Central memory CD8-positive, alpha-beta T cell (primary cell): ENCODE data around the gene CLCA1.
"Not testable (repeated sequence)": the region's sequence is repeated elsewhere in the genome, so short reads cannot be mapped to it uniquely, and the experiment has no call there.

Experiments used
- ATAC-seq: fragments of 150-1000 bp; cut with Tn5 transposase; replicated peaks from 2 replicates; pipeline ENCODE4 v1.10.0; 2022; ENCODE audit warnings: mild to moderate bottlenecking, moderate FRiP score, moderate number of reproducible peaks; ENCODE audit not compliant: poor library complexity, severe bottlenecking; ENCODE audit errors: extremely low read depth
- DNase-seq, 2 donors: peaks; one replicate each; pipeline ENCODE4 v3.0.0; 2021; ENCODE audit warnings: low spot score in 2 of 2
- H3K27ac Mint-ChIP-seq: one replicate; pipeline ENCODE4 v1.8.0; 2022; ENCODE audit warnings: low read depth, mild to moderate bottlenecking, moderate library complexity, mixed read lengths
- H3K27me3 Mint-ChIP-seq: one replicate; pipeline ENCODE4 v1.8.0; 2022; ENCODE audit warnings: mixed read lengths
- H3K36me3 Mint-ChIP-seq: one replicate; pipeline ENCODE4 v1.8.0; 2022; ENCODE audit warnings: mild to moderate bottlenecking, moderate library complexity, mixed read lengths; ENCODE audit not compliant: insufficient read depth
- H3K4me1 Mint-ChIP-seq: one replicate; pipeline ENCODE4 v1.8.0; 2022; ENCODE audit warnings: mixed read lengths
- H3K4me3 Mint-ChIP-seq: one replicate; pipeline ENCODE4 v1.8.0; 2022; ENCODE audit warnings: mild to moderate bottlenecking, moderate library complexity, mixed read lengths
- H3K9me3 Mint-ChIP-seq: one replicate; pipeline ENCODE4 v1.8.0; 2022; ENCODE audit warnings: mixed read lengths

The CLCA1 gene

DNA sequence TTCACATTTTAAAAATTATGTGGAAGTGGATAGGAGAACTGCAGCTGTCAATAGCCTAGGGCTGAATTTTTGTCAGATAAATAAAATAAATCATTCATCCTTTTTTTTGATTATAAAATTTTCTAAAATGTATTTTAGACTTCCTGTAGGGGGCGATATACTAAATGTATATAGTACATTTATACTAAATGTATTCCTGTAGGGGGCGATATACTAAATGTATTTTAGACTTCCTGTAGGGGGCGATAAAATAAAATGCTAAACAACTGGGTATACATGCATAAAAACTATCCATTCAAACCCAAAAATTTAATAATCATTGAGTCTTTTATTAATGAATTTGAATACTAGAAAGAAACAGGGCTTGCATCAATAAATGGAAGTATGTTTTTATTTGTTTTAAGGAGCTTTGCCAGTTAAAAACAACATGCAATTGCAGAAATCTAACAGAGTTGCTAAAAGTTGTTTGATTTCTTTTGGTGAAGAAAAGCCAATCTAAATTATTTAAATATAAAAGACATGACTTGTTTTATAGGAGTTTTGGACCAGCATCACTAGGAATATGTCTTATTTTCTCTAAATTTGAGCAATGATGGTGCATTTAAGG lies 31.4 kb downstream of the CLCA1 start:
- H3K4me3 Mint-ChIP-seq: no peak overlapping the region
- H3K9me3 Mint-ChIP-seq: no peaks in the 10 kb centered on the region
- H3K27ac Mint-ChIP-seq: no peak overlapping the region
- ATAC-seq: peak; percentile 37
- peaks cover 1% of the 10 kb centered on the region for H3K36me3 Mint-ChIP-seq
- H3K4me1 Mint-ChIP-seq: peaks cover 7% of the 10 kb centered on the region
- peaks cover 40% of the 10 kb centered on the region for H3K27me3 Mint-ChIP-seq
- DNase-seq: no peak

- Mint-ChIP-seq H3K36me3 (peaks cover 1% of the 10 kb centered on the region), H3K27me3 (peaks cover 36% of the 10 kb centered on the region), H3K9me3 (no peaks in the 10 kb centered on the region), H3K27ac (no peak overlapping the region), H3K4me1 (peaks cover 7% of the 10 kb centered on the region), H3K4me3 (no peak overlapping the region)
- ATAC-seq (no peak), DNase-seq (no peak)
These were observed 32.0 kb downstream of the CLCA1 start for GRCh38 chr1:86500714-86501113.

DNA sequence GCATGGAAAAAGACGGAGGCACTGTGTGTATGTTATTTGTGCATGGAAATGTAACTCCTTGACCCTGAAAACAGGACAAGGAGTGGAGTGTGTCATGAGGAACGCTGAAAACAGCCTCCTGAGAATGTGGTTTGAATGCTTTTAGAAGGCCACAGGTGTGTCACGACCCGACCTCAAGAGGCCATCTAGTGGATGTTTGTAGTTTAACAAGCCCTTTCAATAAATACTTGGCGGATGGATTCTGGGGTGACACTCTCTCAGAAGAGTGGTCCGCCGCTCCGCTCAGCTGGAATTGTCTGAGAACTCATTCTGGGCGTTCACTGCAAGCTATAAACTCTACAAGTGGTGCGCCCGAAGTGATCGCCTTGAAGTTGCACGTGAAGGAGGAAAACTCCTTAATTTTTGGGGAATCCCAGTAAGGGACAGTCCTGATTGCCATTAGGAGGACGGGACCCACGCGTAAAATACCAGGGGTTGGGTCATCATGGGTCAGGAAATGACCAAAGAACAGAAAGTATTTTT lies 33.5 kb downstream of the CLCA1 start:
- Mint-ChIP-seq H3K4me3 (peak overlapping the region; percentile 74), H3K27me3 (peaks cover 24% of the 10 kb centered on the region)
- ATAC-seq: peak; percentile 60
- not testable (repeated sequence) for DNase-seq, H3K36me3 Mint-ChIP-seq, H3K4me1 Mint-ChIP-seq, H3K9me3 Mint-ChIP-seq, H3K27ac Mint-ChIP-seq

DNA sequence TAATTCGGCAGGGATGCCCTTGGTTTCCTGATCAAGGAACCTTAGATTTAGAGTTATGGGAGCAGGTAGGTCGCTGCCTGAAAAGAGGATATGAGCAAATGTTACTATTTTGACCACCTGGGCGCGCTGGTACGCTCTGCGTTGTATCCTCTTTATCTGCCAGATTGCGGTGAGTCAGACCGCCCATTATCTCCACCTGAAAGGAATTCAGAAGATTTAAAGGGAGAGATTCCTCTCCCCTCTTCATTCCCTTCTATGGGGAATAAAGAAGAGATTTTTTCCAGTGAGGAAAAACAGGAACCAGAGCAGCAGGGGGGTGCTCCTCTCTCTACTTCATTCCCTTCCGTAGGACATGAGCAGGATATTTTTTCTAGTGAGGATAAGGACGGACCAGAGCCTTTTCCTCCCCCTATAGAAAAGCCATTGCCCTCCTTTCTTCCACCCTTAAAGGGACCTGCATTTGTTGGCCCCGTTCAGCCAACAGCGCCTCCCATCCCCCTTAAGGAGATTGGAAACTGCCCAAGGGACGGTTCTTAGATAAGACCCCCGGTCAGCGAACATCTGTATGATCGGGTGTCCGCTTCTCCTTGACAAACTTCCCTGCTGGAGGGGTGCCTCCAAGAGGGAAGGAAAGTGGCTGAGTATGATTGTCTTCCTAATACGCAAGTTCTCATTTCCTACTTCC lies 34.1 kb downstream of the CLCA1 start:
- ATAC-seq (no peak), DNase-seq (no peak)
- Mint-ChIP-seq H3K4me3 (peak overlapping the region; percentile 74), H3K27ac (no peak overlapping the region), H3K27me3 (peaks cover 26% of the 10 kb centered on the region), H3K9me3 (no peaks in the 10 kb centered on the region), H3K4me1 (peaks cover 7% of the 10 kb centered on the region), H3K36me3 (no peaks in the 10 kb centered on the region)

DNA sequence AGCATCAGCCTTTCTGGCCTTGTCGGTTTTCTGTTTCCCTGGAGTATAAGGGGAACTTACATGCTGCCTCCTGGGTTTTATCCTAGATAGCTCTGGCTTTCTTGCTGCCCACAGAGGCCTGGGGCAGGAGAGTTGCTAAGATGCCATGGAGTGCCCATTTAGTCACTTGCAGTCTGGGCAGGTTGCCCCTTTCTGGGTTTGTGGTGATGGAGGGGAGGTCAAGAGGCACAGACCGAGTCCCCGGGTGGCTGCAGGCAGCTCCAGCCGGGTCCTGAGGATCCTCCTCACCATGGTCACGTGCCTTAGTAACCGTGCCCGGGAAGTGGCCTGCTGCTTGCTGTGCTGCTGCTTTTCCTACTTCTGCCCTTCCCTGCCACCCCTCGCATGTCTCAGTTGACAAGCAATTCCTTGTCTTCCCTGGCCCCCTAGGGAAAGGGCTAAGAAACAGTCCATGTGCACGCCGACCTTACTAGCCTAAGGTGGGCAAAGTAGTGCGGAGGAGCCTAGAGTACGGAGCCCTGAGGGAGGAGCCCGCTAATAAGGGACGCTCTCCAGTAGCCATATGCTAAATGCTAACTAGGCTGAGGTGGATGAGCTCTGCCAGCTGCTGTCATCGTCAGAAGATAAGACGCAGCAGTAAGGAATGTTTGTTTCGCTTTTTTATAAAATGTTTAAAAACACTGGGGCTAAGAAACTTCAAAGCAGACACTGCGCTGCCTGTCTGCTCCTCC lies 34.8 kb downstream of the CLCA1 start:
- Mint-ChIP-seq H3K27me3 (peaks cover 26% of the 10 kb centered on the region), H3K27ac (no peak overlapping the region), H3K9me3 (no peaks in the 10 kb centered on the region), H3K36me3 (no peaks in the 10 kb centered on the region), H3K4me1 (peaks cover 7% of the 10 kb centered on the region), H3K4me3 (no peak overlapping the region)
- ATAC-seq (no peak), DNase-seq (no peak)

DNA sequence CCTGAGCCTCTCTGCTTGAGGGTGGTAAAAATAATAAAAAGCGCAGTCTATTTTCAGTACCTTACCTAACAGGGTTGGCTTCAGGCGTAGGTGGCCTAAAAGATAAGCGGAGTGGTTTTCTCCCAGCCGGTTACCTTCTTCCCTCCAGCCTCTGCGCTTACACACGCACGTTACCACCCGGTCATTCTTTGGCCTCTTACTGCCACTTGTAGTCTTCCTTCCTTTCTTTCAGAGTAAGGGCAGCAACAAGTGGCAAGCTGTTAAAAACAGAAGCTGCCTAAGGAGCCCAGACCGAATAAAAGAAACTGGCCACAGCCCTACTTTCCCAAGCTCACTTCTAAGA lies 35.4 kb downstream of the CLCA1 start:
- no peak for ATAC-seq
- no peak overlapping the region for H3K27ac Mint-ChIP-seq
- peaks cover 26% of the 10 kb centered on the region for H3K27me3 Mint-ChIP-seq

DNA sequence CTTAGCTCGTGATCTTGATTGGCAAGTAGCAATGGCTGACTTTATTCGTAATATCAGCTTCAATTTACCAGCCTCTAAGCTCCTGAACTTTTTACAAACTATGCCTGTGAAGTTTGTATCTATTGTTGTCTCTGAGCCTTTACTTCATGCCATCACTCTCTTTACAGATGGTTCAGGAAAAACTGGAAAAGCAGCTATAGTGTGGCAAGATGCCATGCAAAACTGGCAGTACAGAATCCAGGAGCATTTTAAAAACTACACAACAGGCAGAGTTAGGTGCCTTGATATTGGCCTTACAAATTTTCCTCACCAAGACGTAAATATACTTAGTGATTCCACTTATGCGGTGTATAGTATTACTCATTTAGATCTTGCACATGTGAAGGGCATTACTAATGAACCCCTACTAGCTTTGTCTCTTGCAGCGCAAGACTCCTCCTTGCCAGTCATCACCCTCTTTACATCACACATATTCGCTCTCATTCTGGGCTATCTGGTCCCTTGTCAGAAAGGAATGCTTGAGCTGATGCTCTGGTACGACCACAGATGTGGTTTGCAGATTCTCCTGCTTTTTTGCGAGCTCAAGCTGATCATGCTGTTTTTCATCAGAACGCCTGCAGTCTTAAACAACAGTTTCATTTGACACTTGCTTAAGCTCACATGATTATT lies 36.3 kb downstream of the CLCA1 start:
- peaks cover 33% of the 10 kb centered on the region for H3K27me3 Mint-ChIP-seq
- DNase-seq (no peak), ATAC-seq (no peak)
- H3K4me1 Mint-ChIP-seq: peaks cover 7% of the 10 kb centered on the region
- H3K9me3 Mint-ChIP-seq: no peaks in the 10 kb centered on the region
- no peaks in the 10 kb centered on the region for H3K36me3 Mint-ChIP-seq
- no peak overlapping the region for H3K27ac Mint-ChIP-seq
- no peak overlapping the region for H3K4me3 Mint-ChIP-seq

More for the DNA sequence above, 35.4 kb downstream of the CLCA1 start:
- peaks cover 7% of the 10 kb centered on the region for H3K4me1 Mint-ChIP-seq
- H3K9me3 Mint-ChIP-seq: no peaks in the 10 kb centered on the region
- no peaks in the 10 kb centered on the region for H3K36me3 Mint-ChIP-seq
- H3K4me3 Mint-ChIP-seq: no peak overlapping the region
- no peak for DNase-seq

- Mint-ChIP-seq H3K36me3 (no peaks in the 10 kb centered on the region), H3K27ac (no peak overlapping the region), H3K4me1 (peaks cover 7% of the 10 kb centered on the region), H3K9me3 (no peaks in the 10 kb centered on the region), H3K27me3 (peaks cover 33% of the 10 kb centered on the region), H3K4me3 (no peak overlapping the region)
- ATAC-seq (no peak), DNase-seq (no peak)
These were observed 36.8 kb downstream of the CLCA1 start for GRCh38 chr1:86505564-86505902.

GRCh38 chr1:86507935-86508582 lies 39.3 kb downstream of the CLCA1 start:
- Mint-ChIP-seq H3K9me3 (no peaks in the 10 kb centered on the region), H3K27me3 (peaks cover 33% of the 10 kb centered on the region), H3K4me1 (no peaks in the 10 kb centered on the region), H3K4me3 (no peak overlapping the region), H3K36me3 (no peaks in the 10 kb centered on the region), H3K27ac (no peak overlapping the region)
- DNase-seq (no peak), ATAC-seq (no peak)

- H3K27me3 Mint-ChIP-seq: peaks cover 28% of the 10 kb centered on the region
- H3K27ac Mint-ChIP-seq: no peak overlapping the region
- no peaks in the 10 kb centered on the region for H3K4me1 Mint-ChIP-seq
- no peaks in the 10 kb centered on the region for H3K9me3 Mint-ChIP-seq
- no peak for ATAC-seq
- DNase-seq: no peak
- H3K4me3 Mint-ChIP-seq: no peak overlapping the region
- H3K36me3 Mint-ChIP-seq: no peaks in the 10 kb centered on the region
These were observed 39.8 kb downstream of the CLCA1 start for GRCh38 chr1:86508583-86508969.

GRCh38 chr1:86515597-86515996 lies 46.9 kb downstream of the CLCA1 start:
- H3K4me3 Mint-ChIP-seq: no peak overlapping the region
- no peak for ATAC-seq
- H3K4me1 Mint-ChIP-seq: no peaks in the 10 kb centered on the region
- H3K36me3 Mint-ChIP-seq: no peaks in the 10 kb centered on the region
- H3K27me3 Mint-ChIP-seq: no peaks in the 10 kb centered on the region
- DNase-seq: no peak
- H3K27ac Mint-ChIP-seq: no peak overlapping the region
- no peaks in the 10 kb centered on the region for H3K9me3 Mint-ChIP-seq

- H3K27me3 Mint-ChIP-seq: no peaks in the 10 kb centered on the region
- DNase-seq (no peak), ATAC-seq (no peak)
- H3K4me3 Mint-ChIP-seq: no peak overlapping the region
- no peak overlapping the region for H3K27ac Mint-ChIP-seq
- no peaks in the 10 kb centered on the region for H3K4me1 Mint-ChIP-seq
- no peaks in the 10 kb centered on the region for H3K36me3 Mint-ChIP-seq
- H3K9me3 Mint-ChIP-seq: no peaks in the 10 kb centered on the region
These were observed 47.6 kb downstream of the CLCA1 start for GRCh38 chr1:86516335-86516734.
